GM21786 (cell line): ENCODE measurements around the gene MFAP4.

Source experiments
- ATAC-seq: cut with Tn5 transposase; IDR thresholded peaks from one replicate; pipeline ENCODE4 v1.9.1; 2021; ENCODE audit not compliant: unreplicated experiment

Gene MFAP4

DNA sequence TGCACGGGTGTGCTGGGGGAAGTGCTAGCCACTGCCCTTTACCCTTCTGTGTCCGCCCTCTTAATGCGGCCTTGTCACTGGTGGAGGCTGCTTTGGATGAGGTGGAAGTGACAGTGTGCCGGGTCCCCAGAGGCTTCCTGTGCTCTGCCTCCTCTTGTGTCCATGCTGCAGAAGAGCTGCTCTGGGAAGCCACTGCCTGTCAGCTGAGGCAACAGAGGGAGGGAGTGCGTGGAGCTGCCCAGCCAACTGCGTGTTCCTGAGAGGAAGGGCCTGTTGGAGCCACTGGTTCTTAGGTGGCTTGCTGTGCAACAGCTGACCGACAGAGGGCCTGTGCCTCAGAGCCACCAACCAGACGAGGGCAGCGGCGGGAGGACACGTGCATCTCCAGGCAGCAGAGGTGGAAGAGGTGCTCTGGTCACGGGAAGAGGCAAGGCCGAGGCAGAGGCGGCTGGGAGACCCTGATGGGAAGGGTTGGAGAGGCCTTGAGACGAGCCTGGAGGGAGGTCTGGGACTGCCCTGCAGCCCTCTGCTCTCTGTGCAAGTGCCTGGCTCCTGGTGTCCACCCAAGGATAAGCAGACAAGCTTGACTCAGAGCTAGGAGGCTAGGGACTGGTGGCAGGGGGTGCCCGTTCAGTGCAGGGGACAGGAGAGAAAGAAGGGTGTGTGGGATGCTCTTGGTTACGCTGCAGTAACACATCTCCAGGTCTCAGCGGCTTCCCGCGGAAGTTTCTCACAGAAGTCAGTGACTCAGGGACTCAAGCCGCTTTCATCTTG lies 49.9 kb downstream of the MFAP4 start:
- ATAC-seq: no peak

GRCh38 chr17:19335951-19336631 lies 50.9 kb downstream of the MFAP4 start:
- no peak for ATAC-seq

DNA sequence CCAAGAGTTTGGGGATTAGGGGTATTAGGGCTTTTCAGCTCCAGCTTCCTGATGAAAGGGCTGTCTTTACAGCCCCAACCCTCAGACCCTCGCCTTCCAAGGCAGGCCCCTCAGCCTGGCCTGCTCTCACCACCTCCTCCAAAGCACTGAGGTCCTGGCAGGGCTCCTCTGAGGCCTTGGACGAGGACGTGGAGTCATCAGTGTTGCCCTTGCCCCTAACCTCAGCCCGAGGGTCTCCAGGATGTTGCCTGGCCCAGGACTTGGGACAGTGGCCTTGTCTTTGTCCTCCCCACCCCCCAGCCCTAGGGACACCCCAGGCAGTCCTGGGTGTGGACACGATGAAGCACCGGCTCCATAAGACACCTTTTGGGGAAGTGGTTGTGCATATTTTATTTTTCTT lies 52.7 kb downstream of the MFAP4 start:
- ATAC-seq: no peak

DNA sequence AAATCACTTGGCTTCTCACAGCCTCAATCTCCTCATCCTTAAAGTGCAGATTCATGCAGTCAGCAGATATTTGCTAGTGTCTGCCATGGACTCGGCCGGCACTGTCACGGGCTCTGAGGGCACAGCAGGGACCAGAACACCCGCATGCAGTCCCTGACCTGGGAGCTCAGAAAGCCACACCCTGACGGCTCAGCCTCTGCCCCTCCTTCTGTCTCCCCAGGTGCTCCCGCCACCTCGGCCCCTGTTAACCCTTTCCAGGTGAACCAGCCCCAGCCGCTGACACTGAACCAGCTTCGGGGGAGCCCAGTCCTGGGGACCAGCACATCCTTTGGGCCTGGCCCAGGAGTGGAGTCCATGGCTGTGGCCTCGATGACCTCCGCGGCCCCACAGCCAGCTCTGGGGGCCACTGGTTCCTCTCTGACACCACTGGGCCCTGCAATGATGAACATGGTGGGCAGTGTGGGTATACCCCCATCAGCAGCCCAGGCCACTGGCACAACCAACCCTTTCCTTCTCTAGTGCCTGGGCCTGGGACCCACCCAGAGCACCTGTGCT lies 53.2 kb downstream of the MFAP4 start:
- ATAC-seq: no peak
